Activated naive CD4-positive, alpha-beta T cell treated with anti-CD3 and anti-CD28 coated beads, Interleukin-2, amount 50 U/mL, for 72 hours (primary cell): Measurements from ENCODE around the gene CLEC16A. TPM values are rescaled to one million over a fixed set of nuclear protein-coding genes. Genes with fewer than 3 reads are reported as not detected.

Source experiments
- ATAC-seq, 2 donors: fragments of 150-1000 bp; cut with Tn5 transposase; 2 replicates each; pipeline ENCODE4 v1.10.0; 2021; ENCODE audit warnings: mild to moderate bottlenecking in 2 of 2, moderate library complexity in 2 of 2
- DNase-seq, 2 donors: peaks; one replicate each; pipeline ENCODE4 v3.0.0; 2021 to 2022; ENCODE audit warnings: low spot score in 2 of 2
- H3K27ac Mint-ChIP-seq, 2 donors: one replicate each; pipeline ENCODE4 v1.8.0; 2022; ENCODE audit warnings: mild to moderate bottlenecking in 2 of 2, mixed read lengths in 2 of 2
- H3K36me3 Mint-ChIP-seq, 2 donors: one replicate each; pipeline ENCODE4 v1.8.0; 2022; ENCODE audit warnings: mixed read lengths in 2 of 2
- H3K9me3 Mint-ChIP-seq, 2 donors: one replicate each; pipeline ENCODE4 v1.8.0; 2022; ENCODE audit warnings: mixed read lengths in 2 of 2
- total RNA-seq, 2 donors: library from RNA; stranded (reverse); gene quantifications; one replicate each; pipeline ENCODE4 v1.2.3, GENCODE V29; 2022

CLEC16A gene
- total RNA-seq, 2 donors from 2014 or later, result 28.0 to 33.2 TPM

GRCh38 chr16:10988164-10988803 lies 43.9 kb downstream of the CLEC16A start:
- no peaks in the 10 kb centered on the region for H3K9me3 Mint-ChIP-seq
- peak overlapping the region; percentile 86 to 97 for H3K27ac Mint-ChIP-seq
- ATAC-seq (peak; percentile 82 to 88), DNase-seq (peak; percentile 82 to 86)
- peaks cover 14 to 31% of the 10 kb centered on the region in 2 donors for H3K36me3 Mint-ChIP-seq

DNA sequence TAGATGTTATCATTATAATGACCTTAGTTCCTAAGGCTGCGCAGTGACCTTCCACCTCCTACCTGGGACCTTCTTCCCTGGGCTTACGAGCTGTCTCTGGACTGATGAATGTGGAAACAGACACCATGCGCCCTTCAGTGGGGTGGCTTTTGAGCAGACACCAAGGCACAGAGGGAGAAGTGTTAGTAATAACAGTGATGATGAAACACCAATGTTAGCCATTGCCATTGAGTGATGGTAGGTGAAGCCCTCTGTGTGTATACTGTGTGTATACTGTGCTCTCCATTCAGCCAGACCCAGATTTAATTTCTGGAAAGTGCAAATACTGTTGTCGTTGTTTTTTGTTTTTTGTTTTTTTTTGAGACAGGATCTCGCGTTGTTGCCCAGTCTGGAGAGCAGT lies 44.5 kb downstream of the CLEC16A start:
- no peak for DNase-seq
- Mint-ChIP-seq H3K9me3 (no peaks in the 10 kb centered on the region), H3K36me3 (peaks cover 14 to 31% of the 10 kb centered on the region in 2 donors), H3K27ac (peak overlapping the region; percentile 86 to 97)
- peak in 1 of 2 donors; percentile 10 for ATAC-seq

GRCh38 chr16:10989559-10989958 lies 45.2 kb downstream of the CLEC16A start:
- Mint-ChIP-seq H3K36me3 (peaks cover 15 to 31% of the 10 kb centered on the region in 2 donors), H3K9me3 (no peaks in the 10 kb centered on the region), H3K27ac (peak overlapping the region; percentile 86 to 97)
- DNase-seq, result no peak
- no peak for ATAC-seq

GRCh38 chr16:10990378-10990777 lies 46.0 kb downstream of the CLEC16A start:
- Mint-ChIP-seq H3K9me3 (no peaks in the 10 kb centered on the region), H3K36me3 (peaks cover 19 to 35% of the 10 kb centered on the region in 2 donors), H3K27ac (peak overlapping the region; percentile 48 to 97)
- DNase-seq, result no peak
- no peak for ATAC-seq

DNA sequence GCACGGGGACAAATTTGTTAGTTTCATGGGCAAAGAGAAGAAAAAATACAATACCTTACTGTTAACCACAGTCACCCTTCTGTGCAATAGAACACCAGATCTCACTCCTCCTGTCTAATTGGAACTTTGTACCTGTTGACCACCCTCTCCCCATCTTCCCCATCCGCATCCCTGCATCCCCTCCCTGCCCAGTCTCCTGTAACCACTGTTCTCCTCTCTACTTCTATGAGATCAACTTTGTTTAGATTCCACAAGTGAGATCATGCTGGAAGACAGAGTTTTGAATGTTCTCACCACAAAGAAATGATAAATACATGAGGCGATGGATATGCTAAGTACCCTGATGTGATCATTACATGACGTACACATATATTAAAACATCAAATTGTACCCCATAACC lies 47.7 kb downstream of the CLEC16A start:
- DNase-seq (no peak), ATAC-seq (no peak)
- peak overlapping the region; percentile 97 to 98 for H3K27ac Mint-ChIP-seq
- H3K36me3 Mint-ChIP-seq, result peaks cover 26 to 36% of the 10 kb centered on the region in 2 donors
- no peaks in the 10 kb centered on the region for H3K9me3 Mint-ChIP-seq

- ATAC-seq (no peak), DNase-seq (peak in 1 of 2 donors; percentile 40)
- peak overlapping the region; percentile 58 to 97 for H3K27ac Mint-ChIP-seq
- peaks cover 26 to 36% of the 10 kb centered on the region in 2 donors for H3K36me3 Mint-ChIP-seq
- H3K9me3 Mint-ChIP-seq, result no peaks in the 10 kb centered on the region
These were observed 48.4 kb downstream of the CLEC16A start for GRCh38 chr16:10992797-10993196.

DNA sequence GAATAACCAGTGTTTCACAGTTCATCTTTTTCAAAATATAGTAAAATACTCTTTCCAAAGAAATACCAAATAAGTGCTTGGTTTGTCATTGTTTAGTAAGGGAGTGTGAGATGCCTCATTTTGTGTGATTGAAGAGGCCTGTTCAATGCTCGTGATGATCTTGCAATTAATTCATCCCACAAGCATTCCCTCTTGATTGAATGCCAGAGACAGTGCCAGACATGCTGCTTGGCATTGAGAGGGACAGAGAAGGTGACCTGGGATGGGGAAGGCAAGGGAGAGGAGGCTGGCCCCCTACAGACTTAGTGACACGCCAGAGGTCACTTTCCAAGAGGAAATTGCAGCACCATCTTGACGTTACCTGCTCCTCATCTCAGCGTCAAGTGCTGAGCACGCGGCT lies 49.3 kb downstream of the CLEC16A start:
- ATAC-seq (no peak), DNase-seq (no peak)
- Mint-ChIP-seq H3K9me3 (no peaks in the 10 kb centered on the region), H3K27ac (no peak overlapping the region), H3K36me3 (peaks cover 26 to 36% of the 10 kb centered on the region in 2 donors)

DNA sequence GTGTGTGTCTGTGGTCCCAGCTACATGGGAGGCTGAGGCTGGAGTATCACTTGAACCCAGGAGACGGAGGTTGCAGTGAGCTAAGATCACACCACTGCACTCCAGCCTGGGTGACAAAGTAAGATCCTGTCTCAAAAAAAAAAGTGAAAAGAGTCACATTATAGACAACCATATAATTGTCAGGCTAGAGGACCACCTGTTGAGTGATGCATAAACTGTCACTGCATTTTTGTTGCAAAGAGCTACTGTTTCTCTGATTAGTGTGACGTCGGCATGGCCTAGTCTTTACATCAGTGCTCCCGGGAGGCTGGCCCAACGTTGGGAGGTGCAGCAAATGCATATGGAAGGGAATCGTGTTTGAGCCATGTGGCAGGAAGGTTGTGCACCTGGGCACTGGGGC lies 50.2 kb downstream of the CLEC16A start:
- Mint-ChIP-seq H3K27ac (peak overlapping the region in 1 of 2 donors; percentile 44), H3K9me3 (no peaks in the 10 kb centered on the region), H3K36me3 (peaks cover 26 to 36% of the 10 kb centered on the region in 2 donors)
- ATAC-seq (no peak), DNase-seq (no peak)

- H3K27ac Mint-ChIP-seq, result peak overlapping the region in 1 of 2 donors; percentile 57
- no peak for ATAC-seq
- H3K36me3 Mint-ChIP-seq, result peaks cover 26 to 31% of the 10 kb centered on the region in 2 donors
- DNase-seq, result no peak
- H3K9me3 Mint-ChIP-seq, result no peaks in the 10 kb centered on the region
These were observed 51.2 kb downstream of the CLEC16A start for GRCh38 chr16:10995565-10995964.

- ATAC-seq (no peak), DNase-seq (no peak)
- Mint-ChIP-seq H3K27ac (no peak overlapping the region), H3K36me3 (peaks cover 17 to 25% of the 10 kb centered on the region in 2 donors), H3K9me3 (no peaks in the 10 kb centered on the region)
These were observed 53.1 kb downstream of the CLEC16A start for GRCh38 chr16:10997485-10997884.

- no peak for ATAC-seq
- peaks cover 14 to 21% of the 10 kb centered on the region in 2 donors for H3K36me3 Mint-ChIP-seq
- DNase-seq, result no peak
- no peak overlapping the region for H3K27ac Mint-ChIP-seq
- no peaks in the 10 kb centered on the region for H3K9me3 Mint-ChIP-seq
These were observed 54.9 kb downstream of the CLEC16A start for GRCh38 chr16:10999300-10999699.

DNA sequence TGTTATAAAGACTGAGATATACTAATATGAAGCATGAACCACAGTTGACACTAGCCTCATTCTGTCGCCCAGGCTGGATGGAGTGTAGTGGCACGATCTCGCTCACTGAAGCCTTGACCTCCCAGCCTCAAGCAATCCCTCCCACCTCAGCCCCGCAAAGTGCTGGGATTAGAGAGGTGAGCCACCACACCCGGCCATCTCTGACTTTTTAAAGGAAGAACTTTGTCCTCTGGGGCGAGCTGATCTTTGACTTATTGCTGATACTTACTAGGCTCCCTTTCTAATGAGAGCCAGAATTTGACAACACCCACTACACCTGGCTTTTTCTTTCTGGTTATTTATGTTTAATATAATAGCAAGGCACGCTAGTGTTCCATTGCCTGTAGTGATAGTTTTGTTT lies 57.2 kb downstream of the CLEC16A start:
- ATAC-seq (no peak), DNase-seq (no peak)
- H3K36me3 Mint-ChIP-seq, result peaks cover 4 to 19% of the 10 kb centered on the region in 2 donors
- no peak overlapping the region for H3K27ac Mint-ChIP-seq
- no peaks in the 10 kb centered on the region for H3K9me3 Mint-ChIP-seq

- ATAC-seq (no peak), DNase-seq (no peak)
- Mint-ChIP-seq H3K9me3 (no peaks in the 10 kb centered on the region), H3K36me3 (peaks cover 0 to 15% of the 10 kb centered on the region in 2 donors), H3K27ac (peak overlapping the region in 1 of 2 donors; percentile 61)
These were observed 58.8 kb downstream of the CLEC16A start for GRCh38 chr16:11003141-11003540.

DNA sequence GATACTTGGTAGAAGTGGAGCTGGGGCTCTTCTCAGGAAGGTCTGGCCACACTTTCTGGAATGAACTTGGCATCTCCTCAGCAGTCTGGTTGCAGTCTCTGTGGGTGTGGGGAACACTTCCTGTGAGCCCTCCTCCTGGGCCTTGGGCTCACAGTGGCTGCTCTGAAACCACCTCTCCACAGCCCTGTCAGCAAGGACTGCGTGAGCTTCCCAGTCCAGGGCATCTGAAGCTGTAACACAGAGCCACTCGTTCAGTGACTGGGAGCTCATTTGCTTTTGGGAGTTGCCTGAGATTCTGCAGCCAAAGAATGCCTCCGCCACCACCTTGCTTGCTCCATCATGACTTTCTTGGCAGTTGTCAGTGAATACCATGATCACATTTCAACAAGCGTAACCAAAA lies 60.0 kb downstream of the CLEC16A start:
- ATAC-seq (no peak), DNase-seq (no peak)
- H3K9me3 Mint-ChIP-seq, result no peaks in the 10 kb centered on the region
- H3K36me3 Mint-ChIP-seq, result peaks cover 5 to 21% of the 10 kb centered on the region in 2 donors
- no peak overlapping the region for H3K27ac Mint-ChIP-seq

- ATAC-seq (peak in 1 of 2 donors; percentile 34), DNase-seq (no peak)
- H3K27ac Mint-ChIP-seq, result no peak overlapping the region
- peaks cover 6 to 22% of the 10 kb centered on the region in 2 donors for H3K36me3 Mint-ChIP-seq
- H3K9me3 Mint-ChIP-seq, result no peaks in the 10 kb centered on the region
These were observed 60.7 kb downstream of the CLEC16A start for GRCh38 chr16:11004973-11005610.

DNA sequence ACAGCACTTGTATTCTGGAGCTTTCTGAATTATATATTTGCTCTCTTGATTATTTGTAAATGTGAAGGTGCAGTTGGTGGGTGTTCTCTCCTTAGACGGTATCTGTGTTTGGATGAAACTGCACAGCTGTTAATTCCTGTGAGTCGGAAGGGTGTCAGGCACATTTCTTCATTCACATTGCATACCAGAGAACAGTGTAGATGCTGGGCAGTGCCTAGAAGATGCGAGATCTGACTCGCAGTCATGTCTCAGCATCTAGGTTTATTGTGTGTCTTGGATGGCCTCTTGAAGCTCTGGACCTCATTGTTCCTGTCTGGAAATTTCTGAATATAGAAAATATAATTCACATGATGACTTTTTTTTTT lies 61.2 kb downstream of the CLEC16A start:
- H3K27ac Mint-ChIP-seq, result no peak overlapping the region

DNA sequence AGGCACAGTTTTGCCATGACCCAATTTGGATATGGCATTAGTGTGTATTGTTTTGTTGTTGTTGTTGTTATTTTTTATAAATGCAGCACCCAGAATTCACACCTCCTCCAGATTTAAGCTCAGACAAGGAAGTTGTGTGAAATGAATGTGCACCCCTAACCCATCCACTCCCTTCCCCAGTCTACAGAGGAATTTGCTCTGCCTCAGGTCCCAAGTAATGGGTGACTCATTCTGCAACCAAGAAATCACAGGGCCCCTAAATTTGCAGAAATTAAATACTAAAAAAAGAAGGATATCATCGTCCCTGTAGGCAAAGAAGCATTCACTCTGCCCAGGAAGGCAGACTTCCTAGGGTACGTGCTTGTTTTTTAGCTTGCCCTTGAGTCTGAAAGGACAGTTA lies 62.3 kb downstream of the CLEC16A start:
- Mint-ChIP-seq H3K27ac (no peak overlapping the region), H3K36me3 (peaks cover 6 to 31% of the 10 kb centered on the region in 2 donors), H3K9me3 (no peaks in the 10 kb centered on the region)
- no peak for ATAC-seq
- no peak for DNase-seq

More for the DNA sequence above, 61.2 kb downstream of the CLEC16A start:
- Mint-ChIP-seq H3K9me3 (no peaks in the 10 kb centered on the region), H3K36me3 (peaks cover 6 to 22% of the 10 kb centered on the region in 2 donors)
- no peak for ATAC-seq
- no peak for DNase-seq
